SK-N-MC (cell line): ENCODE results near the gene RNU1-2.
"Not testable (repeated sequence)": the region's sequence is repeated elsewhere in the genome, so short reads cannot be mapped to it uniquely, and the experiment has no call there.

ENCODE experiments used
- EZH2 ChIP-seq: fragments of 200-600 bp; sonication (generic); IDR thresholded peaks from one replicate; pipeline ENCODE4 v1.6.1; 2017; ENCODE audit warnings: antibody characterized with exemption
- FOXP2 ChIP-seq: optimal IDR thresholded peaks from 2 replicates; pipeline ENCODE3; 2011; ENCODE audit warnings: mild to moderate bottlenecking, moderate library complexity; ENCODE audit not compliant: insufficient read depth; ENCODE audit errors: extremely low read length, control extremely low read depth
- POLR2AphosphoS5 ChIP-seq: IDR thresholded peaks from 2 replicates; pipeline ENCODE4 v1.6.1; 2012; ENCODE audit warnings: mild to moderate bottlenecking, low read depth, low read length, borderline replicate concordance

DNA sequence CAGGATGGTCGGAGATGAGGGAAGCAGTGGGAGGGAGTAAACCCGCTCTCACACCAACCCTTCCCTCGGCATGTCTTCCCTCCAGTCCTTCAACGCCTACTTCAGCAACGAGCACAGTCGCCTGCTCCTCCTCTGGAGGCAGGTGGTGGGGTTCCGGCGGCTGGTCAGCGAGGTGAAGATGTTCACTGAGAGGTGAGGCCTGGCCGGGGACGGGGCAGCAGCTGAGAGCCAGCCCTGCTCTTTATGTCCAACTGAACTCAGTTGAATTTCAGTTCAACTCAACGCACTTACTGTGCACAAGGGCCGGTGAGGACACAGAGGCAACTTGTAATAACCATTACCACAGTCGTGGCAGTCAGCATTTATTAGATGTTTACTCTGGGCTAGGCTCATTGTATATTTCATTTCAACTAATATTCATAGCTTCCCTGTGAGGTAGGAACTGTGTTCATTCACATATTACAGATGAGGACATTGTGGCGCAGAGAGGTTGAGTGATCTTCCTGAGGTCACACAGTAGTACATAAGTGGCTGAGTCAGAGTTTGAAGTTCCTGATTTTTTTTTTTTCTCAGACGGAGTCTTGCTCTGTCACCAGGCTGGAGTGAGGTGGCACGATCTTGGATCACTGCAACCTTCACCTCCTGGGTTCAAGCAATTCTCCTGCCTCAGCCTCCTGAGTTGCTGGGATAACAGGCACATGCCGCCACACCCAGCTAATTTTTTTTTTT, 35.6 kb downstream of the RNU1-2 start:
- not testable (repeated sequence) for TF ChIP-seq EZH2, POLR2AphosphoS5, FOXP2
